ENCODE data around the gene TRPV2. TPM values are rescaled to one million over a fixed set of nuclear protein-coding genes. Genes with fewer than 3 reads are reported as not detected.
A peak's percentile ranks its signal among the peaks of the same experiment; 100 is the strongest.

The TRPV2 gene
- total RNA-seq, 1 experiment from 2014 or later: 5.5 TPM

- DNase-seq: peak; percentile 47
- Histone ChIP-seq H3K36me3 (replicated peaks; ENCODE audit: control insufficient read depth, insufficient read depth, low read length) (peaks cover 2% of the 10 kb centered on the region), H3K4me3 (ENCODE audit: insufficient read depth, low read depth, low read length) (no peak overlapping the region), H3K27me3 (ENCODE audit: control insufficient read depth, insufficient read depth, low read length) (no peaks in the 10 kb centered on the region)
Measured at GRCh38 chr17:16465861-16466338, 50.5 kb downstream of the TRPV2 start.

DNA sequence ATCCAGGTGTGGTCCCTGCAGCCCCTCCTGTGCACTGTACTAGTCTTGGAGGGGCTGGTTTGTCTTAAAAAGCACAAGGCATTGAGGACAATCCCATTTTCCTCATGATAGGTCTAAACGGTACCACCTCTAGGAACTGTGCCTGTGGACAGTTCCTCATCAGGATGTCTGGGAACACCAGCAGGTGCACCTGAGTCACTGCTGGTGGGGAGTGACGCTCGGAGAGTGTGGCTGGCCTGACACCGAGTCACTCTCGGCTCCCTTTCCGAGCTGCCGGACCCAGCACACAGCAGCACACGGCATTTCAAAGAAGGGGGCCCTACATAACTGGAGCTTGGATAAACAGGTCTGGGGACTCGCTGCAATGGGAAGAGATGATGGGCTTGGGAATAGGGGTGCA is 51.0 kb downstream of the TRPV2 start:
- H3K27me3 ChIP-seq (ENCODE audit: control insufficient read depth, insufficient read depth, low read length): no peaks in the 10 kb centered on the region
- no peak for DNase-seq
- peaks cover 3% of the 10 kb centered on the region for H3K36me3 ChIP-seq (replicated peaks; ENCODE audit: control insufficient read depth, insufficient read depth, low read length)
- no peak overlapping the region for H3K4me3 ChIP-seq (ENCODE audit: insufficient read depth, low read depth, low read length)

GRCh38 chr17:16467044-16467443 is 51.7 kb downstream of the TRPV2 start:
- Histone ChIP-seq H3K4me3 (ENCODE audit: insufficient read depth, low read depth, low read length) (no peak overlapping the region), H3K27me3 (ENCODE audit: control insufficient read depth, insufficient read depth, low read length) (no peaks in the 10 kb centered on the region), H3K36me3 (replicated peaks; ENCODE audit: control insufficient read depth, insufficient read depth, low read length) (peaks cover 2% of the 10 kb centered on the region)
- DNase-seq: no peak

DNA sequence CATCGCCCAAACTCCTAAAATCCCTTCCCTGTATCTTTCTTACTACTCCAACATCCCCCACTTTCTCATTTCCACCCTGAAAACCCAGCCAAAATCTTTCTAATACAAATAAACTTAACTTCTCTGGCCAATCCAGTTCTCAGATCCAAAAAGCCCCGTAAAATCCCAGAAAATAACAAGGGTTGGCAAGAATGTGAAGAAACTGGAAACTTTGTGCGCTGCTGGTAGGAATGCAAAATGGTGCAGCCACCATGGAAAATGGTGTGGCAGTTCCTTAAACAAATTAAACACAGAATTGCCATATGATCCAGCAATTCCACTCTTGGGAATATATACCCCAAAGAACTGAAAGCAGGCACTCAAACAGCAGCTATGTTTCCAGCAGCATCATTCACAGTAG is 52.5 kb downstream of the TRPV2 start:
- no peaks in the 10 kb centered on the region for H3K27me3 ChIP-seq (ENCODE audit: control insufficient read depth, insufficient read depth, low read length)
- DNase-seq: no peak
- peaks cover 2% of the 10 kb centered on the region for H3K36me3 ChIP-seq (replicated peaks; ENCODE audit: control insufficient read depth, insufficient read depth, low read length)
- no peak overlapping the region for H3K4me3 ChIP-seq (ENCODE audit: insufficient read depth, low read depth, low read length)

GRCh38 chr17:16468428-16468992 is 53.1 kb downstream of the TRPV2 start:
- H3K4me3 ChIP-seq (ENCODE audit: insufficient read depth, low read depth, low read length): no peak overlapping the region
- H3K36me3 ChIP-seq (replicated peaks; ENCODE audit: control insufficient read depth, insufficient read depth, low read length): peaks cover 2% of the 10 kb centered on the region
- no peak for DNase-seq
- no peaks in the 10 kb centered on the region for H3K27me3 ChIP-seq (ENCODE audit: control insufficient read depth, insufficient read depth, low read length)

GRCh38 chr17:16470265-16470664 is 54.9 kb downstream of the TRPV2 start:
- H3K36me3 ChIP-seq (replicated peaks; ENCODE audit: control insufficient read depth, insufficient read depth, low read length): peaks cover 2% of the 10 kb centered on the region
- H3K27me3 ChIP-seq (ENCODE audit: control insufficient read depth, insufficient read depth, low read length): no peaks in the 10 kb centered on the region
- H3K4me3 ChIP-seq (ENCODE audit: insufficient read depth, low read depth, low read length): no peak overlapping the region
- peak; percentile 46 for DNase-seq

DNA sequence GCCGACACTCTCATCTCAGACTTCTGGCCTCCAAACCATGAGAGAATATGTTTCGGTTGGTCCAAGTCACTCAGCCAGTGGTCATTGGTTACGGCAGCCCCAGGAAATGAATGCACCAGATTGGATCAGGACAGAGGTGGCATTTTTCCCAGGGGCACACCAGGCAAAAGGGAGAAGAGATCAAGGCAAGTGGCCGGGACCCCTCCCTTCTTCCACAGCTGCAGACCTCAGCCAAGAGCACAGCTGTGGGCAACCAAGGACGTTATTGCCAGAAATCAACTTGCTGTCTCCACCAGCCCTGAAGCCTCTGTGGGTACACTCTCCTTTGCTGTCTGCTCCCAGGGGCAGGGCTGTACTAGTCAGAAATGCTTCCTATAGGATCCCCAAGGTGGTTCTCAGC is 55.9 kb downstream of the TRPV2 start:
- H3K36me3 ChIP-seq (replicated peaks; ENCODE audit: control insufficient read depth, insufficient read depth, low read length): peaks cover 2% of the 10 kb centered on the region
- no peak overlapping the region for H3K4me3 ChIP-seq (ENCODE audit: insufficient read depth, low read depth, low read length)
- DNase-seq: no peak
- H3K27me3 ChIP-seq (ENCODE audit: control insufficient read depth, insufficient read depth, low read length): no peaks in the 10 kb centered on the region

- Histone ChIP-seq H3K36me3 (replicated peaks; ENCODE audit: control insufficient read depth, insufficient read depth, low read length) (peaks cover 2% of the 10 kb centered on the region), H3K4me3 (ENCODE audit: insufficient read depth, low read depth, low read length) (no peak overlapping the region), H3K27me3 (ENCODE audit: control insufficient read depth, insufficient read depth, low read length) (no peaks in the 10 kb centered on the region)
- no peak for DNase-seq
Measured at GRCh38 chr17:16472539-16472938, 57.2 kb downstream of the TRPV2 start.

DNA sequence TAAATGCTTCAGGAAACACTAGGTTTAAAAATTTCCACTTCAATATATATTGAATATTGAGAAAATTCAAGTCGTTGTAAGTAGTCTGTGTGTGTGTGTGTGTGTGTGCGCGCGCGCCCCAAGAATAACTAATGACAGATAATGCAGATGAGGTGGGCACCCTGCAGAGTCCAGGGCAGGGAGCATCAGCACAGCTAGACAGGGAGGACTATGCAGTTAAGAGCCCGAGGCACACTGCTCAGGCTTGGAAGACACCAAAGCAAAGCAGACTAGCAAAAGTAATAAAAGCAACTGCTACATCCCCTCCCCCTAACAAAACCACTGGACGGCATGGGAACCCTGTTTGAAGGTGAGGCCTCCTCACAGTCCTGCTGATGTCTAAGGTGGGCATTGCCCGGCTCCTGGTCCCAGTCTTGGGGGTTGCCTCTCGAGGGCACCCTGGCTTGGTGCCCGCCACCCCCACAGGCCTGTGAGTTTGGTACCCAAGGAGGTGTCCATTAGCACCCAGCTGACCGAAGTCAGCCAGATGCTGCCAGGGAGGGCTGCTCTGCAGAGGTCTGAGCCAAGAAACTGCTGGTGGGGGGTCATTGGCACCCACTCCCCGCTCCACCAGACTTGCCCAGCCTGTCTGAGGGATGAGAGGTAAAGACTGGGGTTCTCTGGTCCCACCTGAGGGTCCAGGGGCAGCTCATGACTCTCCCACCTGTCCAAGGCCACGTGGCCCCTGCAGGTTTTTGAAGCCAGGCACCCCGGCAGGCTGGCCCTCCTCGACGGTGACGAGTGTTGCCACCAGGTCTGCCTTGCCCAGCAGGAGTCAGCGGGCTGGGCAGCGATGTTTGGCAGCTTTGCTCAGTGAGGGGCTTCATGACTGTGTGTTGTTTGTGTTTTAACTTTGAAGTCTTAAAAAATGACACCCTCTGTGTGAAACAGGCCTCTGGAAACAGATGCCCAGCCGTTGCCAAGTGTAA is 58.0 kb downstream of the TRPV2 start:
- peak; percentile 48 for DNase-seq
- no peaks in the 10 kb centered on the region for H3K27me3 ChIP-seq (ENCODE audit: control insufficient read depth, insufficient read depth, low read length)
- peaks cover 2% of the 10 kb centered on the region for H3K36me3 ChIP-seq (replicated peaks; ENCODE audit: control insufficient read depth, insufficient read depth, low read length)
- no peak overlapping the region for H3K4me3 ChIP-seq (ENCODE audit: insufficient read depth, low read depth, low read length)

DNA sequence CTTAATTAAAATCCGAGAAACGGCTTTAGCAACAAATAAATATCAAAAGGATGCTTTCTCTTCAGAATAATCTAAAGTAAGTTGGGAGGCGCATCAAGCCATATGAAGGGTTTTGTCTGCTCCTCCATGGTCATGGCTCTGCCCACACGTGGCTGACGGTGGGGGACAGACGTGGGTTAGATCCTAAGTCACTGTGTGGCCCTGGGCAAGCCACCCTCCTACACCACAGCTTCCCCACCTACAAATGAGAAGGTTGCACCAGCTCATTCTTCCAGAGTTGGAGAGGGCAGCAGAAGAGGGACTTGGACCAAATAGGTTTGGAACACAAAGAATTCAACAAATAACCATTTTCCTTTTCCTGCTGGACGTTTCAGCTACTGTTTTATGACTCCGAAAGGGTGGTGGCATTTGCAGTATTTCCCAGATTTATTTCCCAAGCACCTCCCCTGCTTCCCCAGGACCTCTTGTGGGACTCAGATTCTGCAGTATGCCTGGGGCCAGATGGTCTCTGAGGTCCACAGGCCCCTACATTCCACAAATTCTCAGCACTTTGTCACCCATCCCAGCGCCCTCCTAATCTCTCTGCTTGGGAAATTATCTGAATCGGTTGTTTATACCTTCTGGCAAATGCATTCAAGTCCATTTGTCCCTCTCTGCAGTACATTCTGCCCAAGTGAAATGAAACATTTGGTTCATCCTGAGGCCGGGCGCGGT is 58.8 kb downstream of the TRPV2 start:
- no peak for DNase-seq
- Histone ChIP-seq H3K27me3 (ENCODE audit: control insufficient read depth, insufficient read depth, low read length) (no peaks in the 10 kb centered on the region), H3K4me3 (ENCODE audit: insufficient read depth, low read depth, low read length) (no peak overlapping the region), H3K36me3 (replicated peaks; ENCODE audit: control insufficient read depth, insufficient read depth, low read length) (peaks cover 2% of the 10 kb centered on the region)

DNA sequence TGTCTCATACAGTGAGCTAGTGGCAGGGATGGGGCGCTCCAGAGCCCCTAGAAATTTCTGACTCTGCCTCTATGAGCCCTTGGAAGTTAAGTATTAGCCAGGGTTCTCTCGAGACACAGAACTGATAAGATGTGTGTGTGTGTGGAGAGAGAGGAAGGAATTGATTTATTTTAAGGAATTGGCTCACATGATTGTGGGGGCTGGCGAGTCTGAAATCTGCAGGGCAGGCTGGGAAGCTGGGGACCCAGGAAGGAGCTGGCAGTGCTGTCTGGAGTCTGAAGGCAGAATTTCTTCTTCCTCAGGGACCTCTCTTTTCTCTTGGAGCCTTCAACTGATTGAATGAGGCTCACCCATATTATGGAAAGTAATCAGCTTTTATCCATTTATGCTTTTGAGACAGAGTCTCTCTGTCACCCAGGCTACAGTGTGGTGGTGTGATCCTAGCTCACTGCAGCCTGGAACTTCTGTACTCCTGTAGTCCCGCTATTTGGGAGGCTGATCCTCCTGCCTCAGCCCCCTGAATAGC is 59.9 kb downstream of the TRPV2 start:
- DNase-seq: no peak
- Histone ChIP-seq H3K4me3 (ENCODE audit: insufficient read depth, low read depth, low read length) (no peak overlapping the region), H3K27me3 (ENCODE audit: control insufficient read depth, insufficient read depth, low read length) (no peaks in the 10 kb centered on the region), H3K36me3 (replicated peaks; ENCODE audit: control insufficient read depth, insufficient read depth, low read length) (peaks cover 4% of the 10 kb centered on the region)

GRCh38 chr17:16477255-16477654 is 61.9 kb downstream of the TRPV2 start:
- Histone ChIP-seq H3K4me3 (ENCODE audit: insufficient read depth, low read depth, low read length) (no peak overlapping the region), H3K27me3 (ENCODE audit: control insufficient read depth, insufficient read depth, low read length) (no peaks in the 10 kb centered on the region)
- peak; percentile 74 for DNase-seq

DNA sequence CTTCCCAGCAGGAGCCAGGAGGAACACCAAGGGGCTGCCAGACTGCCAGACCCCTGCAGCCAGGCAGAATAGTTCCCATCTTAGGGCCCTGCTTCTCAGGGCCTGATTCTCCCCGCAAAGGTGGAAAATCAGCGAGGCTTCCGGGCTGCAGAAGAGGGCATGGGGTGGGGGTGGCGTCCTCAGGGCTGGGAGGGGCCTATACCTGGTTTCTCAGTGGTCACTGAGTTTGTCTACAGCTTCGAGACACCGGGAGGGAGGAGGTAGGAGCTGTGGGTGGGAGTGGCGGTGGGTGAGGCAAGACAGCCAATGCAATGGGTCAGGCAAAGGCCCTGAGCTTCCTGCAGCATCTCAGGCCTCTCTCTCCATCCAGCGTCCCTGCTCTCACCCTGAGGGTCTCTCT is 62.3 kb downstream of the TRPV2 start:
- H3K27me3 ChIP-seq (ENCODE audit: control insufficient read depth, insufficient read depth, low read length): no peaks in the 10 kb centered on the region
- no peak for DNase-seq
- peaks cover 2% of the 10 kb centered on the region for H3K36me3 ChIP-seq (replicated peaks; ENCODE audit: control insufficient read depth, insufficient read depth, low read length)
- H3K4me3 ChIP-seq (ENCODE audit: insufficient read depth, low read depth, low read length): no peak overlapping the region

More at GRCh38 chr17:16477255-16477654, 61.9 kb downstream of the TRPV2 start:
- peaks cover 2% of the 10 kb centered on the region for H3K36me3 ChIP-seq (replicated peaks; ENCODE audit: control insufficient read depth, insufficient read depth, low read length)

GRCh38 chr17:16478649-16479048 is 63.3 kb downstream of the TRPV2 start:
- H3K4me3 ChIP-seq (ENCODE audit: insufficient read depth, low read depth, low read length): no peak overlapping the region
- DNase-seq: no peak
- no peaks in the 10 kb centered on the region; the same call in 1 of the 2 replicates for H3K27me3 ChIP-seq (ENCODE audit: control insufficient read depth, insufficient read depth, low read length)
- H3K36me3 ChIP-seq (replicated peaks; ENCODE audit: control insufficient read depth, insufficient read depth, low read length): peaks cover 2% of the 10 kb centered on the region
